OCI-LY1 (cell line): Measurements from ENCODE around the gene IL1RN.

Experiments used
- CTCF ChIP-seq: fragments of 200-600 bp; sonication (generic), shearing (Covaris generic); IDR thresholded peaks from 2 replicates; pipeline ENCODE4 v1.5.1; 2017; ENCODE audit warnings: mild to moderate bottlenecking, antibody characterized with exemption, low read length, moderate library complexity, mixed read lengths
- EZH2 ChIP-seq: fragments of 200-600 bp; sonication (generic), shearing (Covaris generic); IDR thresholded peaks from 2 replicates; pipeline ENCODE4 v1.8.0; 2017; ENCODE audit warnings: borderline replicate concordance, mixed run types, mild to moderate bottlenecking, antibody characterized with exemption, low read length, moderate library complexity, mixed read lengths

- TF ChIP-seq CTCF, result no peak
- no peak for TF ChIP-seq EZH2
Observed at GRCh38 chr2:113085542-113085941, 41.9 kb upstream of the IL1RN start.
